Gastrocnemius medialis (tissue), 4 donors: ENCODE data around the gene NGB.

Experiments used
- CTCF ChIP-seq, 5 experiments: fragments of 450-650 bp in 3 of 5; fragments of 200-600 bp in 2 of 5; sonication (generic) in 2 of 5; IDR thresholded peaks in 4 of 5; conservative IDR thresholded peaks in 1 of 5; 1 replicate in 4 of 5; 2 replicates in 1 of 5; pipeline ENCODE4 v1.5.1; 2016 to 2019; ENCODE audit warnings: antibody characterized with exemption in 5 of 5, mild to moderate bottlenecking in 3 of 5, moderate library complexity in 3 of 5
- POLR2A ChIP-seq, 2 donors: fragments of 450-650 bp; IDR thresholded peaks; one replicate each; pipeline ENCODE4 v1.6.1; 2017; ENCODE audit warnings: antibody characterized with exemption in 2 of 2, mild to moderate bottlenecking in 2 of 2, moderate library complexity in 2 of 2

- TF ChIP-seq CTCF (IDR thresholded peaks at IDR 0.05 in 4 of 5, conservative IDR thresholded peaks at IDR 0.05 in 1 of 5) (no peak), POLR2A (IDR thresholded peaks at IDR 0.05) (no peak)
Measured at GRCh38 chr14:77284466-77284865, 13.5 kb upstream of the NGB start.
